Rectal smooth muscle tissue (tissue), 1 donor: ENCODE results near the gene PRDM11.

Experiments used
- H3K27ac ChIP-seq: one replicate; pipeline ENCODE4 v1.7.0; 2013; ENCODE audit warnings: low read depth, low read length, inconsistent platforms
- H3K27me3 ChIP-seq: one replicate; pipeline ENCODE4 v1.7.0; 2013; ENCODE audit warnings: low read length; ENCODE audit not compliant: control insufficient read depth, insufficient read depth
- H3K36me3 ChIP-seq: one replicate; pipeline ENCODE4 v1.7.0; 2013; ENCODE audit warnings: low read length; ENCODE audit not compliant: control insufficient read depth, insufficient read depth
- H3K4me1 ChIP-seq: one replicate; pipeline ENCODE4 v1.7.0; 2013; ENCODE audit warnings: low read length; ENCODE audit not compliant: control insufficient read depth, insufficient read depth
- H3K4me3 ChIP-seq: one replicate; pipeline ENCODE4 v1.7.0; 2013; ENCODE audit warnings: low read length
- H3K9ac ChIP-seq: one replicate; pipeline ENCODE4 v1.7.0; 2013; ENCODE audit warnings: low read length

PRDM11 gene

GRCh38 chr11:45213717-45214116 is 67.3 kb downstream of the PRDM11 start:
- H3K27ac ChIP-seq = no peak overlapping the region

GRCh38 chr11:45215098-45215865 is 68.8 kb downstream of the PRDM11 start:
- no peak overlapping the region for H3K4me3 ChIP-seq
- no peaks in the 10 kb centered on the region for H3K36me3 ChIP-seq
- no peak overlapping the region for H3K27ac ChIP-seq
- no peaks in the 10 kb centered on the region for H3K27me3 ChIP-seq
- peaks cover 6% of the 10 kb centered on the region for H3K4me1 ChIP-seq
- no peak overlapping the region for H3K9ac ChIP-seq

More at GRCh38 chr11:45213717-45214116, 67.3 kb downstream of the PRDM11 start:
- Histone ChIP-seq H3K4me3 (no peak overlapping the region), H3K9ac (no peak overlapping the region), H3K36me3 (no peaks in the 10 kb centered on the region), H3K27me3 (no peaks in the 10 kb centered on the region), H3K4me1 (peaks cover 16% of the 10 kb centered on the region)

GRCh38 chr11:45216031-45216430 is 69.6 kb downstream of the PRDM11 start:
- no peak overlapping the region for H3K9ac ChIP-seq
- H3K36me3 ChIP-seq = no peaks in the 10 kb centered on the region
- H3K4me1 ChIP-seq = no peaks in the 10 kb centered on the region
- H3K4me3 ChIP-seq = no peak overlapping the region
- H3K27ac ChIP-seq = no peak overlapping the region
- H3K27me3 ChIP-seq = no peaks in the 10 kb centered on the region

- no peaks in the 10 kb centered on the region for H3K4me1 ChIP-seq
- no peak overlapping the region for H3K27ac ChIP-seq
- no peaks in the 10 kb centered on the region for H3K27me3 ChIP-seq
- no peak overlapping the region for H3K4me3 ChIP-seq
- no peak overlapping the region for H3K9ac ChIP-seq
- no peaks in the 10 kb centered on the region for H3K36me3 ChIP-seq
These were observed 70.5 kb downstream of the PRDM11 start for GRCh38 chr11:45216901-45217300.

- Histone ChIP-seq H3K9ac (no peak overlapping the region), H3K36me3 (no peaks in the 10 kb centered on the region), H3K4me1 (no peaks in the 10 kb centered on the region), H3K27me3 (no peaks in the 10 kb centered on the region), H3K4me3 (no peak overlapping the region), H3K27ac (no peak overlapping the region)
These were observed 71.6 kb downstream of the PRDM11 start for GRCh38 chr11:45217991-45218390.

GRCh38 chr11:45218705-45219104 is 72.3 kb downstream of the PRDM11 start:
- Histone ChIP-seq H3K36me3 (no peaks in the 10 kb centered on the region), H3K27me3 (no peaks in the 10 kb centered on the region), H3K9ac (no peak overlapping the region), H3K4me3 (no peak overlapping the region), H3K27ac (no peak overlapping the region), H3K4me1 (no peaks in the 10 kb centered on the region)

GRCh38 chr11:45219411-45219810 is 73.0 kb downstream of the PRDM11 start:
- no peak overlapping the region for H3K4me3 ChIP-seq
- H3K36me3 ChIP-seq = no peaks in the 10 kb centered on the region
- no peak overlapping the region for H3K9ac ChIP-seq
- no peaks in the 10 kb centered on the region for H3K4me1 ChIP-seq
- H3K27me3 ChIP-seq = no peaks in the 10 kb centered on the region
- no peak overlapping the region for H3K27ac ChIP-seq

- no peak overlapping the region for H3K4me3 ChIP-seq
- H3K9ac ChIP-seq = no peak overlapping the region
- H3K27ac ChIP-seq = no peak overlapping the region
- H3K27me3 ChIP-seq = no peaks in the 10 kb centered on the region
- no peaks in the 10 kb centered on the region for H3K4me1 ChIP-seq
- H3K36me3 ChIP-seq = peaks cover 13% of the 10 kb centered on the region
These were observed 77.1 kb downstream of the PRDM11 start for GRCh38 chr11:45223496-45223895.

- Histone ChIP-seq H3K36me3 (peaks cover 13% of the 10 kb centered on the region), H3K27me3 (no peaks in the 10 kb centered on the region), H3K27ac (no peak overlapping the region), H3K4me1 (no peaks in the 10 kb centered on the region), H3K4me3 (no peak overlapping the region), H3K9ac (no peak overlapping the region)
These were observed 78.3 kb downstream of the PRDM11 start for GRCh38 chr11:45224766-45225165.

- Histone ChIP-seq H3K4me1 (no peaks in the 10 kb centered on the region), H3K27ac (no peak overlapping the region), H3K27me3 (no peaks in the 10 kb centered on the region), H3K36me3 (peaks cover 13% of the 10 kb centered on the region), H3K4me3 (no peak overlapping the region), H3K9ac (no peak overlapping the region)
These were observed 78.8 kb downstream of the PRDM11 start for GRCh38 chr11:45225277-45225676.

- Histone ChIP-seq H3K27me3 (no peaks in the 10 kb centered on the region), H3K4me1 (no peaks in the 10 kb centered on the region), H3K27ac (no peak overlapping the region), H3K36me3 (peaks cover 13% of the 10 kb centered on the region), H3K9ac (no peak overlapping the region), H3K4me3 (no peak overlapping the region)
These were observed 79.8 kb downstream of the PRDM11 start for GRCh38 chr11:45225961-45226871.

- Histone ChIP-seq H3K27ac (no peak overlapping the region), H3K27me3 (no peaks in the 10 kb centered on the region), H3K36me3 (peaks cover 13% of the 10 kb centered on the region), H3K4me1 (no peaks in the 10 kb centered on the region), H3K4me3 (no peak overlapping the region), H3K9ac (no peak overlapping the region)
These were observed 80.5 kb downstream of the PRDM11 start for GRCh38 chr11:45226901-45227300.
